Heart right ventricle (tissue), 16 donors: ENCODE measurements around the gene VTI1A. TPM values are rescaled to one million over a fixed set of nuclear protein-coding genes. Genes with fewer than 3 reads are reported as not detected.

Source experiments
- ATAC-seq, 8 donors: fragments of 200-7000 bp; cut with Tn5 transposase; one replicate each; pipeline ENCODE4 v1.9.1; 2020; ENCODE audit warnings: mild to moderate bottlenecking in 8 of 8, moderate library complexity in 8 of 8, moderate number of reproducible peaks in 1 of 8
- DNase-seq, 2 donors: peaks; one replicate each; pipeline ENCODE4 v3.0.0-alpha.2; 2020
- H3K27ac ChIP-seq, 10 donors: fragments of 200-600 bp; sonication (generic) in 2 of 10; one replicate each; pipeline versions ENCODE4 v1.5.0 to v1.8.0; 2020 to 2022; ENCODE audit warnings: mild to moderate bottlenecking in 3 of 10
- H3K27me3 ChIP-seq, 7 donors: fragments of 200-600 bp; one replicate each; pipeline ENCODE4 v1.8.0; 2021 to 2022; ENCODE audit warnings: mild to moderate bottlenecking in 2 of 7
- H3K36me3 ChIP-seq, 9 donors: fragments of 200-600 bp; sonication (generic) in 1 of 9; one replicate each; pipeline versions ENCODE4 v1.5.0 to v1.8.0; 2020 to 2022; ENCODE audit warnings: mild to moderate bottlenecking in 2 of 9
- H3K4me1 ChIP-seq, 9 donors: fragments of 200-600 bp; sonication (generic) in 1 of 9; one replicate each; pipeline versions ENCODE4 v1.5.0 to v1.8.0; 2020 to 2022; ENCODE audit warnings: mild to moderate bottlenecking in 4 of 9
- H3K4me3 ChIP-seq, 10 donors: fragments of 200-600 bp; sonication (generic) in 2 of 10; one replicate each; pipeline versions ENCODE4 v1.5.0 to v1.8.0; 2020 to 2022; ENCODE audit warnings: mild to moderate bottlenecking in 7 of 10, moderate library complexity in 2 of 10
- H3K9me3 ChIP-seq, 11 donors: fragments of 200-600 bp in 10 of 11; sonication (generic) in 2 of 11; one replicate each; pipeline versions ENCODE4 v1.5.0 to v1.8.0; 2013 to 2022; ENCODE audit warnings: mild to moderate bottlenecking in 2 of 11, control low read depth in 1 of 11, moderate library complexity in 1 of 11
- WGBS, 2 donors: extraction: QIAGEN DNeasy Blood & Tissue Kit; methylation state at CpG; one replicate each; pipeline ENCODE4 v1.1.7; 2013; ENCODE audit warnings: inconsistent platforms in 1 of 2; 5-methylcytosine and 5-hydroxymethylcytosine counted together
- intact Hi-C, 10 donors: fragments of 100-400 bp; cut with DNase I; formaldehyde crosslinking; loops; one replicate each; pipeline versions ENCODE4 v1.11.1 to v1.14.2; 2022
- polyA plus RNA-seq, 2 donors: library from polyadenylated mRNA; stranded (reverse); fragments of 200-250 nt; gene quantifications; one replicate each; pipeline ENCODE4 v1.2.3, GENCODE V29; 2013
- total RNA-seq, 10 donors: library from RNA; stranded (reverse); fragmentation: NEBNext Ultra II Directional in 3 of 10; extraction: Animal tissue kit (Norgen Biotek cat#: 25700) in 3 of 10; gene quantifications; one replicate each; pipeline versions ENCODE4 v1.2.1 to v1.2.4, GENCODE V29; 2021 to 2023
- TF ChIP-seq, protein P1 (sequence below), 9 donors: fragments of 200-600 bp; sonication (generic) in 2 of 9; IDR thresholded peaks; one replicate each; pipeline versions ENCODE4 v1.5.0 to v1.8.0; 2021 to 2022; ENCODE audit warnings: antibody characterized with exemption in 9 of 9, mild to moderate bottlenecking in 5 of 9, moderate library complexity in 1 of 9
- donor health status: Arrhythmogenic right ventricular cardiomyopathy.
- donor health status: ischemic (EF 13 %, LVEDD 7.1; RV severe dilation, severe dysfunction).
- donor health status: healthy with polysubstance abuse.
- donor health status: DM: no; HTN: yes; CAD: no.
- donor health status: DM: no; HTN: no; CAD: no.
- donor health status: ischemic (EF 25% LVEDD 6.9; RV normal size, moderate dysfunction).
- donor health status: ischemic (EF 25% LVEDD 5.7; RV mildly dilated, moderate dysfunction).
- donor health status: healthy.
- donor health status: DM: yes; HTN: yes; CAD: no.
- donor health status: Ischemic cardiomyopathy.
- donor health status: ischemic (EF 35%, LVEDD 5.7; RV mildly dilated, moderate dysfunction).
- donor health status: nonischemic (EF 11% LVEDD 7.7; RV severe dilation, severe dysfunction).
- donor health status: DM: yes; HTN: yes; CAD: no.
- donor health status: PGD.
- donor health status: ischemic (EF 29% LVEDD 5.4; RV normal size, mild dysfunction).
- donor health status: nonischemic (EF 23%, LVEDD 6.1; RV moderate dilation, normal function).

Gene VTI1A
- total and polyA plus RNA-seq, 12 donors, result 6.2 to 24.5 (median 20.6) TPM

DNA sequence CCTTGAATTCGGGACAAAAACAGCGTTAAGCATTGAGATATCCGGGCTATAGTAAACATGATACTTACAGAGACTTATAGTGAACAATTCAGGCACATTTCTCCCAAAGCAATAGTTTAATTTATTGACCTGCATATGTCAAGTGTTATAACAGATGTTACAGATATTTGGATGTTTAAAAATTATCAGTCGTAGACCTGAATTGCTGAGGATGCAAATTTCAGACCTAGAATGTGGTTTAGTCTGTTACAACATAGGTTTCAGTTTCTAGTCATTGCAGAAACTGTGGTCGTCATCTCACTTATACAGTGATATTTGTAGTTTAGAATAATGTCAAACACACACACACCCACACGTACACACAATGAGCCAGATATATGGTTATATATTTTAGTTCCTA, 85.2 kb downstream of the VTI1A start:
- Histone ChIP-seq H3K27ac (no peak overlapping the region), H3K27me3 (no peaks in the 10 kb centered on the region), H3K4me1 (peaks cover 0 to 13% (median 0%) of the 10 kb centered on the region in 9 donors), H3K9me3 (no peaks in the 10 kb centered on the region), H3K36me3 (peaks cover 0 to 17% (median 0%) of the 10 kb centered on the region in 9 donors), H3K4me3 (no peak overlapping the region)
- TF ChIP-seq, protein P1, sequence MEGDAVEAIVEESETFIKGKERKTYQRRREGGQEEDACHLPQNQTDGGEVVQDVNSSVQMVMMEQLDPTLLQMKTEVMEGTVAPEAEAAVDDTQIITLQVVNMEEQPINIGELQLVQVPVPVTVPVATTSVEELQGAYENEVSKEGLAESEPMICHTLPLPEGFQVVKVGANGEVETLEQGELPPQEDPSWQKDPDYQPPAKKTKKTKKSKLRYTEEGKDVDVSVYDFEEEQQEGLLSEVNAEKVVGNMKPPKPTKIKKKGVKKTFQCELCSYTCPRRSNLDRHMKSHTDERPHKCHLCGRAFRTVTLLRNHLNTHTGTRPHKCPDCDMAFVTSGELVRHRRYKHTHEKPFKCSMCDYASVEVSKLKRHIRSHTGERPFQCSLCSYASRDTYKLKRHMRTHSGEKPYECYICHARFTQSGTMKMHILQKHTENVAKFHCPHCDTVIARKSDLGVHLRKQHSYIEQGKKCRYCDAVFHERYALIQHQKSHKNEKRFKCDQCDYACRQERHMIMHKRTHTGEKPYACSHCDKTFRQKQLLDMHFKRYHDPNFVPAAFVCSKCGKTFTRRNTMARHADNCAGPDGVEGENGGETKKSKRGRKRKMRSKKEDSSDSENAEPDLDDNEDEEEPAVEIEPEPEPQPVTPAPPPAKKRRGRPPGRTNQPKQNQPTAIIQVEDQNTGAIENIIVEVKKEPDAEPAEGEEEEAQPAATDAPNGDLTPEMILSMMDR (IDR thresholded peaks at IDR 0.05), result no peak
- intact Hi-C loops, result no loop called here
- 89 to 92% methylated on average over 6 of the region's 6 CpGs for WGBS, 2 donors
- DNase-seq (no peak), ATAC-seq (no peak)

DNA sequence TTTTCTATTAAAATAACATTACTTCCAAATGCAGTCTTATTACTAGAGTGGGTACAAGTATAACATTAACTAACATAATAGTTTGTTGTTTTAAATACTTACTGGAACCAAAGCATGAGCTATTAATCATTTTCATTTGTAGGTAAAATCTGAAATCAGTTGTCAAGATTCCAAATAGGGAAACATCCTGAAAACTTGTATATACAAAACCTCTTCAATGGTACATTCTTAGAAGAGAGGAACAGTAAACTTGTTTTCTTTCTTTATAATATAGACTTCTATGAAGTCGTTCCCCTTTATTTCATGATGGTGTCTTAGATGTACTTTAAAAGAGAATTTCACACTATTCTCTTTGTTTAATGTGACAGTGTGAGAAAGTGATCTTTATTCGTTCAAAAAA, 85.9 kb downstream of the VTI1A start:
- no peak for DNase-seq
- no peak overlapping the region for H3K27ac ChIP-seq
- H3K36me3 ChIP-seq, result peaks cover 0 to 13% (median 0%) of the 10 kb centered on the region in 9 donors
- intact Hi-C loops, result no loop called here
- no peak for ATAC-seq
- no peaks in the 10 kb centered on the region for H3K27me3 ChIP-seq
- peaks cover 0 to 13% (median 0%) of the 10 kb centered on the region in 9 donors for H3K4me1 ChIP-seq
- no peaks in the 10 kb centered on the region for H3K9me3 ChIP-seq
- H3K4me3 ChIP-seq, result no peak overlapping the region
- TF ChIP-seq, protein P1 (IDR thresholded peaks at IDR 0.05), result no peak
- WGBS, 2 donors, result 85 to 90% methylated on average over 2 of the region's 2 CpGs

DNA sequence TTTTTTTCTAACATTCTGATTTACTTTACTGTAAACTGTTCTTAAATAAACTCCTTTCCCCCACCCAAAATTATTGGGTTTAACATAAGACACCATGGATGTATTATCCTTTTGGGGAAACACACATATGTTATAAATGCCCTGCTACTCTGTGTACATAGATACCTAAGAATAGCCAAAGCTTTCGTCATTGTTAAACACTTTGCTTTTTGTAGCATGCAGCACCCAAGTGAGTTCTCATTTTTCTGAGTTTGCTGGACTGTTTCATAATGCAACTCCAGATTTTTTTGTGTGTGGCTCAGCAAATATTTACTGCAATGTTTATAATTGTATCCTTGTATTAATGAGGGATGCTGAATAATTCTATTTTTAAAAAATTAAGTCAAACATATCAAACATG, 86.9 kb downstream of the VTI1A start:
- H3K4me3 ChIP-seq, result no peak overlapping the region
- TF ChIP-seq, protein P1 (IDR thresholded peaks at IDR 0.05), result no peak
- peaks cover 0 to 13% (median 0%) of the 10 kb centered on the region in 9 donors for H3K4me1 ChIP-seq
- ATAC-seq (no peak), DNase-seq (no peak)
- no peaks in the 10 kb centered on the region for H3K9me3 ChIP-seq
- no peaks in the 10 kb centered on the region for H3K27me3 ChIP-seq
- intact Hi-C loops, result no loop called here
- no peak overlapping the region for H3K27ac ChIP-seq
- H3K36me3 ChIP-seq, result peaks cover 0 to 15% (median 5%) of the 10 kb centered on the region in 9 donors
- WGBS, 2 donors, result 59 to 77% methylated on average over 1 of the region's 1 CpG

DNA sequence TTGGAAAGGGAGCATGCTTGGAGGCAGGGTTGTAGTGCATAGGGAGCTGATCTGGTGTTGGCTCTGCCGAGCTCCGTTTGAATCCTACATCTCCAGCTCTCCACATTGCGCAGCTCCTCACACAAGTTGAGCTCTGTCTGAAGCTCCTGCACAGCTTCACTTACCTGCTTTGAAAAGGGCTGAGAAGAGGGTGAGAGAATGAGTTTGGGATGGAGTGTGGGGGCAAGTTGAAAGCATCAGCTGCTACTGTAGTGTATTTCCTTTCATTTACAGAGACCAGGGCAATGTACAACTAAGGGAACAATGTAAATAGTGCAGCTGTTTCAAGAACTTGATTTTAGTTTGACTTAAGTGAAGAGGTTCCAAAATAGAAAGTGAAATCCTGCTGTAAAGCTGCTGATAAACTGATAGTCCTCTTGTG, 88.5 kb downstream of the VTI1A start:
- no peak for DNase-seq
- Histone ChIP-seq H3K27ac (no peak overlapping the region), H3K4me1 (peaks cover 0 to 13% (median 0%) of the 10 kb centered on the region in 9 donors), H3K9me3 (no peaks in the 10 kb centered on the region), H3K27me3 (no peaks in the 10 kb centered on the region), H3K36me3 (peaks cover 0 to 27% (median 5%) of the 10 kb centered on the region in 9 donors), H3K4me3 (no peak overlapping the region)
- intact Hi-C loops, result no loop called here
- no peak for ATAC-seq
- WGBS, 2 donors, result 71% methylated on average over 3 of the region's 3 CpGs
- TF ChIP-seq, protein P1 (IDR thresholded peaks at IDR 0.05), result no peak
